Calu3 (cell line): ENCODE measurements around the gene FGF14. TPM values are rescaled to one million over a fixed set of nuclear protein-coding genes. Genes with fewer than 3 reads are reported as not detected.

Experiments
- BruUV-seq: library from RNA; stranded (reverse); fragments of 400-500 nt; replicated peaks from 2 replicates; lab custom pipeline; 2021; lab: Mats Ljungman, UMichigan
- CTCF ChIA-PET: fragments of 300-600 bp; sonication (Branson Sonifier 250); formaldehyde crosslinking; loops from one replicate; lab custom pipeline; 2022; ENCODE audit warnings: antibody characterized with exemption; lab: Charles Lee
- DNase-seq: peaks from one replicate; pipeline ENCODE4 v3.0.0; 2022
- H3K27ac Mint-ChIP-seq: one replicate; pipeline ENCODE4 v1.8.0; 2022; ENCODE audit warnings: mixed read lengths; ENCODE audit not compliant: unreplicated experiment
- H3K27me3 Mint-ChIP-seq: one replicate; pipeline ENCODE4 v1.8.0; 2022; ENCODE audit warnings: mixed read lengths; ENCODE audit not compliant: unreplicated experiment
- H3K36me3 Mint-ChIP-seq: one replicate; pipeline ENCODE4 v1.8.0; 2022; ENCODE audit warnings: mild to moderate bottlenecking, moderate library complexity, mixed read lengths; ENCODE audit not compliant: insufficient read depth, unreplicated experiment
- H3K4me1 Mint-ChIP-seq: one replicate; pipeline ENCODE4 v1.8.0; 2022; ENCODE audit warnings: mild to moderate bottlenecking, low read depth, mixed read lengths; ENCODE audit not compliant: unreplicated experiment
- H3K4me3 Mint-ChIP-seq: one replicate; pipeline ENCODE4 v1.8.0; 2022; ENCODE audit warnings: mild to moderate bottlenecking, low read depth, moderate library complexity, mixed read lengths; ENCODE audit not compliant: unreplicated experiment
- H3K9me3 Mint-ChIP-seq: one replicate; pipeline ENCODE4 v1.8.0; 2022; ENCODE audit warnings: low read depth, mixed read lengths; ENCODE audit not compliant: unreplicated experiment
- CTCF ChIP-seq: fragments of 200-600 bp; IDR thresholded peaks from one replicate; pipeline ENCODE4 v1.8.0; 2022; ENCODE audit warnings: antibody characterized with exemption; ENCODE audit not compliant: unreplicated experiment
- intact Hi-C: fragments of 100-400 bp; cut with micrococcal nuclease; formaldehyde crosslinking; loops from one replicate; pipeline ENCODE4 v1.10.0; 2022; ENCODE audit not compliant: unreplicated experiment
- total RNA-seq: library from RNA; stranded (reverse); gene quantifications from 2 replicates; pipeline ENCODE4 v1.2.3, GENCODE V29; 2022

The FGF14 gene
- total RNA-seq, 1 experiment from 2014 or later, result 0.21 TPM

GRCh38 chr13:102261316-102261715, 140.5 kb downstream of the FGF14 start:
- no TSS peak for BruUV-seq
- H3K4me3 Mint-ChIP-seq, result no peak overlapping the region
- CTCF ChIA-PET, result no interaction called here

GRCh38 chr13:102260256-102260655, 141.6 kb downstream of the FGF14 start:
- intact Hi-C loops, result no loop called here
- CTCF ChIA-PET, result no interaction called here

More at GRCh38 chr13:102261316-102261715, 140.5 kb downstream of the FGF14 start:
- H3K4me1 Mint-ChIP-seq, result no peaks in the 10 kb centered on the region
- DNase-seq, result no peak
- no peak for TF ChIP-seq CTCF
- no peak overlapping the region for H3K27ac Mint-ChIP-seq
- H3K9me3 Mint-ChIP-seq, result no peaks in the 10 kb centered on the region
- H3K36me3 Mint-ChIP-seq, result no peaks in the 10 kb centered on the region
- H3K27me3 Mint-ChIP-seq, result peaks cover 18% of the 10 kb centered on the region
- intact Hi-C loops, result no loop called here

GRCh38 chr13:102255409-102255808, 146.4 kb downstream of the FGF14 start:
- DNase-seq, result no peak
- CTCF ChIA-PET, result no interaction called here
- Mint-ChIP-seq H3K9me3 (no peaks in the 10 kb centered on the region), H3K4me3 (no peak overlapping the region), H3K4me1 (no peaks in the 10 kb centered on the region), H3K27me3 (peaks cover 26% of the 10 kb centered on the region), H3K36me3 (no peaks in the 10 kb centered on the region), H3K27ac (no peak overlapping the region)
- BruUV-seq, result no TSS peak
- intact Hi-C loops, result no loop called here
- TF ChIP-seq CTCF, result no peak

More at GRCh38 chr13:102260256-102260655, 141.6 kb downstream of the FGF14 start:
- H3K4me3 Mint-ChIP-seq, result no peak overlapping the region
- no peaks in the 10 kb centered on the region for H3K36me3 Mint-ChIP-seq
- DNase-seq, result no peak
- TF ChIP-seq CTCF, result no peak
- peaks cover 18% of the 10 kb centered on the region for H3K27me3 Mint-ChIP-seq
- H3K27ac Mint-ChIP-seq, result no peak overlapping the region
- H3K4me1 Mint-ChIP-seq, result no peaks in the 10 kb centered on the region
- BruUV-seq, result no TSS peak
- no peaks in the 10 kb centered on the region for H3K9me3 Mint-ChIP-seq

- Mint-ChIP-seq H3K4me1 (no peaks in the 10 kb centered on the region), H3K27ac (no peak overlapping the region), H3K27me3 (peaks cover 12% of the 10 kb centered on the region), H3K4me3 (no peak overlapping the region), H3K36me3 (no peaks in the 10 kb centered on the region), H3K9me3 (no peaks in the 10 kb centered on the region)
- no peak for DNase-seq
- no TSS peak for BruUV-seq
- TF ChIP-seq CTCF, result no peak
- intact Hi-C loops, result no loop called here
- CTCF ChIA-PET, result no interaction called here
Measured at GRCh38 chr13:102251817-102252216, 150.0 kb downstream of the FGF14 start.
